Gastrocnemius medialis (tissue), 4 donors: ENCODE measurements around the gene RFPL2.

Source experiments
- CTCF ChIP-seq, 5 experiments: fragments of 450-650 bp in 3 of 5; fragments of 200-600 bp in 2 of 5; sonication (generic) in 2 of 5; IDR thresholded peaks in 4 of 5; conservative IDR thresholded peaks in 1 of 5; 1 replicate in 4 of 5; 2 replicates in 1 of 5; pipeline ENCODE4 v1.5.1; 2016 to 2019; ENCODE audit warnings: antibody characterized with exemption in 5 of 5, mild to moderate bottlenecking in 3 of 5, moderate library complexity in 3 of 5
- POLR2A ChIP-seq, 2 donors: fragments of 450-650 bp; IDR thresholded peaks; one replicate each; pipeline ENCODE4 v1.6.1; 2017; ENCODE audit warnings: antibody characterized with exemption in 2 of 2, mild to moderate bottlenecking in 2 of 2, moderate library complexity in 2 of 2

DNA sequence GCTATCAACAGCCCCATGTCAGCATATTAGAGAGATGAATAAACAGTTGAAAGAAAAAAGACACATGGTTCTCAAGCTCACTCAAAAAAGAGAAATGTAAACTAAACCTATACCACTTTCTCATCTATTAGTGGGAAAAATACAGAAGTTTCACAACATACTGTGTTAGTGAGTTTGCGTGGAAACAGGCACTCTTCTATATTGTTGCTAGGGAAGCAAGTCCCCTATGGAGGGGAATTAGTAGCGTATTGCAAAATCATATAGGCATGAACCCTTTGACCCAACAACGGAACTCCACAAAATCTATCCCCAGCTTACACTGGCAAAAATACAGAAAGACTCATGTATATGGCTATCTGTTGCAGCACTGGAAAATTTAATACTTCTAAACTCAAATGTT is 14.2 kb upstream of the RFPL2 start:
- TF ChIP-seq CTCF (IDR thresholded peaks at IDR 0.05 in 4 of 5, conservative IDR thresholded peaks at IDR 0.05 in 1 of 5) (no peak), POLR2A (IDR thresholded peaks at IDR 0.05) (no peak)
